ENCODE results near the gene CLRN2. TPM values are rescaled to one million over a fixed set of nuclear protein-coding genes. Genes with fewer than 3 reads are reported as not detected.

The CLRN2 gene
- total RNA-seq, 1 experiment from 2014 or later: not detected

- CTCF ChIA-PET: no interaction called here
- POLR2A ChIA-PET: interaction anchor here (0.6 kb wide), 2 partner anchors 92 to 345 kb away, joined by 3 read pairs; no protein-coding TSS in a partner anchor
- no peak; the same call in 1 of the 2 replicates for ATAC-seq
- H3K4me3 Mint-ChIP-seq: no peak overlapping the region
- peaks cover 24% of the 10 kb centered on the region for H3K4me1 Mint-ChIP-seq
- H3K9me3 Mint-ChIP-seq: peaks cover 4% of the 10 kb centered on the region
- no peak for DNase-seq (ENCODE audit: low spot score)
- H3K27me3 Mint-ChIP-seq (ENCODE audit: low read depth): no peaks in the 10 kb centered on the region
- no peaks in the 10 kb centered on the region for H3K36me3 Mint-ChIP-seq
- TF ChIP-seq GRHL2 (CRISPR knock-in tag; IDR thresholded peaks at IDR 0.05; ENCODE audit: insufficient replicate concordance, severe bottlenecking) (no peak), MXD4 (CRISPR knock-in tag; IDR thresholded peaks at IDR 0.05; ENCODE audit: borderline replicate concordance) (no peak)
- H3K27ac Mint-ChIP-seq: no peak overlapping the region
Measured at GRCh38 chr4:17521595-17521994, 6.6 kb downstream of the CLRN2 start.

GRCh38 chr4:17523662-17524061, 8.7 kb downstream of the CLRN2 start:
- peaks cover 6% of the 10 kb centered on the region for H3K4me1 Mint-ChIP-seq
- no peak overlapping the region for H3K4me3 Mint-ChIP-seq
- POLR2A ChIA-PET: interaction anchor here (0.6 kb wide), 1 partner anchor 47 kb away, joined by 3 read pairs; no protein-coding TSS in a partner anchor
- peaks cover 4% of the 10 kb centered on the region for H3K9me3 Mint-ChIP-seq
- ATAC-seq (0 out of 2 replicates have a peak, but pooled peaks have one; percentile 16), DNase-seq (ENCODE audit: low spot score) (no peak)
- H3K27ac Mint-ChIP-seq: no peak overlapping the region
- TF ChIP-seq CTCF (IDR thresholded peaks at IDR 0.05) (no peak), ZNF121 (CRISPR knock-in tag; IDR thresholded peaks at IDR 0.05) (no peak), ETV6 (CRISPR knock-in tag; IDR thresholded peaks at IDR 0.05) (no peak), OVOL2 (CRISPR knock-in tag; IDR thresholded peaks at IDR 0.05; ENCODE audit: borderline replicate concordance) (no peak), ZMAT4 (CRISPR knock-in tag; IDR thresholded peaks at IDR 0.05) (no peak), ZNF671 (CRISPR knock-in tag; IDR thresholded peaks at IDR 0.05) (no peak), ELF4 (CRISPR knock-in tag; IDR thresholded peaks at IDR 0.05; ENCODE audit: low read depth) (no peak), ZNF219 (CRISPR knock-in tag; IDR thresholded peaks at IDR 0.05; ENCODE audit: borderline replicate concordance) (no peak), PRRX2 (CRISPR knock-in tag; IDR thresholded peaks at IDR 0.05) (no peak), USF2 (CRISPR knock-in tag; IDR thresholded peaks at IDR 0.05) (no peak), NFE2L1 (CRISPR knock-in tag; IDR thresholded peaks at IDR 0.05) (no peak), IRF1 (CRISPR knock-in tag; IDR thresholded peaks at IDR 0.05) (no peak), TCF7 (CRISPR knock-in tag; IDR thresholded peaks at IDR 0.05; ENCODE audit: low read depth) (no peak), TEAD1 (CRISPR knock-in tag; IDR thresholded peaks at IDR 0.05) (no peak), MXD4 (CRISPR knock-in tag; IDR thresholded peaks at IDR 0.05; ENCODE audit: borderline replicate concordance) (no peak), KAT7 (CRISPR knock-in tag; IDR thresholded peaks at IDR 0.05; ENCODE audit: borderline replicate concordance) (no peak), PRDM15 (CRISPR knock-in tag; IDR thresholded peaks at IDR 0.05) (no peak), RELA (CRISPR knock-in tag; IDR thresholded peaks at IDR 0.05; ENCODE audit: borderline replicate concordance) (no peak), ZNF425 (CRISPR knock-in tag; conservative IDR thresholded peaks at IDR 0.05) (no peak)
- CTCF ChIA-PET: no interaction called here
- H3K27me3 Mint-ChIP-seq (ENCODE audit: low read depth): no peaks in the 10 kb centered on the region; the same call in 1 of the 2 replicates
- H3K36me3 Mint-ChIP-seq: no peaks in the 10 kb centered on the region
